Right atrium auricular region (tissue), 2 donors: ENCODE measurements around the gene APOBEC4. TPM values are rescaled to one million over a fixed set of nuclear protein-coding genes. Genes with fewer than 3 reads are reported as not detected.
"Not testable (repeated sequence)": the region's sequence is repeated elsewhere in the genome, so short reads cannot be mapped to it uniquely, and the experiment has no call there.

Experiments
- DNase-seq: peaks from one replicate; pipeline ENCODE4 v3.0.0-alpha.2; 2019; ENCODE audit warnings: low spot score
- H3K27ac ChIP-seq, 2 donors: fragments of 200-600 bp; sonication (generic); 1 replicate in 1 of 2; 2 replicates in 1 of 2; pipeline ENCODE4 v1.5.1; 2016 to 2019
- H3K27me3 ChIP-seq, 2 donors: fragments of 200-600 bp; sonication (generic); one replicate each; pipeline versions ENCODE4 v1.5.1 to v1.6.0; 2017 to 2019
- H3K36me3 ChIP-seq: fragments of 200-600 bp; sonication (generic); one replicate; pipeline ENCODE4 v1.5.1; 2016
- H3K4me1 ChIP-seq, 2 donors: fragments of 200-600 bp; sonication (generic); one replicate each; pipeline versions ENCODE4 v1.5.1 to v1.6.0; 2017 to 2019
- H3K4me3 ChIP-seq, 2 donors: fragments of 200-600 bp; sonication (generic); 1 replicate in 1 of 2; 2 replicates in 1 of 2; pipeline ENCODE4 v1.5.1; 2017 to 2019; ENCODE audit warnings: mild to moderate bottlenecking in 1 of 2, moderate library complexity in 1 of 2
- H3K9me3 ChIP-seq, 2 donors: fragments of 200-600 bp; sonication (generic); one replicate each; pipeline ENCODE4 v1.5.1; 2019
- CTCF ChIP-seq, 2 donors: fragments of 200-600 bp; sonication (generic); IDR thresholded peaks; one replicate each; pipeline ENCODE4 v1.5.1; 2019; ENCODE audit warnings: antibody characterized with exemption in 2 of 2
- total RNA-seq, 2 donors: library from RNA; depleted of rRNA; stranded (reverse); fragments of >200 nt; gene quantifications; one replicate each; pipeline ENCODE4 v1.1.0, GENCODE V29; 2016

Gene APOBEC4
- total RNA-seq, 2 donors from 2014 or later = not detected

- Histone ChIP-seq H3K36me3 (peaks cover 8% of the 10 kb centered on the region), H3K9me3 (no peaks in the 10 kb centered on the region), H3K4me1 (peaks cover 0 to 17% of the 10 kb centered on the region in 2 donors), H3K27ac (no peak overlapping the region), H3K27me3 (no peaks in the 10 kb centered on the region), H3K4me3 (no peak overlapping the region)
- DNase-seq = no peak
- no peak for TF ChIP-seq CTCF (IDR thresholded peaks at IDR 0.05)
Observed at GRCh38 chr1:183620311-183620710, 32.8 kb downstream of the APOBEC4 start.

- H3K4me1 ChIP-seq = peaks cover 0 to 16% of the 10 kb centered on the region in 2 donors
- no peak overlapping the region for H3K27ac ChIP-seq
- H3K4me3 ChIP-seq = no peak overlapping the region
- TF ChIP-seq CTCF (IDR thresholded peaks at IDR 0.05) = no peak
- no peaks in the 10 kb centered on the region for H3K27me3 ChIP-seq
- no peaks in the 10 kb centered on the region for H3K9me3 ChIP-seq
- no peak for DNase-seq
- H3K36me3 ChIP-seq = peaks cover 4% of the 10 kb centered on the region
Observed at GRCh38 chr1:183619781-183620180, 33.3 kb downstream of the APOBEC4 start.

GRCh38 chr1:183618202-183618601 lies 34.9 kb downstream of the APOBEC4 start:
- not testable (repeated sequence) for H3K9me3 ChIP-seq, H3K4me3 ChIP-seq, H3K36me3 ChIP-seq, H3K27me3 ChIP-seq, DNase-seq, H3K27ac ChIP-seq
- peaks cover 0 to 14% of the 10 kb centered on the region in 2 donors for H3K4me1 ChIP-seq

GRCh38 chr1:183612975-183613374 lies 40.1 kb downstream of the APOBEC4 start:
- not testable (repeated sequence) for H3K4me3 ChIP-seq, H3K9me3 ChIP-seq, H3K27ac ChIP-seq, DNase-seq, H3K36me3 ChIP-seq, H3K27me3 ChIP-seq
- peaks cover 0 to 27% of the 10 kb centered on the region in 2 donors for H3K4me1 ChIP-seq

- no peak overlapping the region for H3K27ac ChIP-seq
- TF ChIP-seq CTCF (IDR thresholded peaks at IDR 0.05) = no peak
- DNase-seq = no peak
- no peaks in the 10 kb centered on the region for H3K36me3 ChIP-seq
- no peaks in the 10 kb centered on the region for H3K27me3 ChIP-seq
- no peak overlapping the region for H3K4me3 ChIP-seq
- H3K9me3 ChIP-seq = no peaks in the 10 kb centered on the region
- H3K4me1 ChIP-seq = peaks cover 0 to 27% of the 10 kb centered on the region in 2 donors
Observed at GRCh38 chr1:183612407-183612806, 40.7 kb downstream of the APOBEC4 start.

- no peak for TF ChIP-seq CTCF (IDR thresholded peaks at IDR 0.05)
- no peaks in the 10 kb centered on the region for H3K9me3 ChIP-seq
- H3K27me3 ChIP-seq = no peaks in the 10 kb centered on the region
- H3K36me3 ChIP-seq = no peaks in the 10 kb centered on the region
- peaks cover 0 to 27% of the 10 kb centered on the region in 2 donors for H3K4me1 ChIP-seq
- DNase-seq = no peak
- no peak overlapping the region for H3K27ac ChIP-seq
- H3K4me3 ChIP-seq = no peak overlapping the region
Observed at GRCh38 chr1:183611021-183611420, 42.1 kb downstream of the APOBEC4 start.

- H3K27ac ChIP-seq = peak overlapping the region; percentile 69 to 73
- peaks cover 0 to 27% of the 10 kb centered on the region in 2 donors for H3K4me1 ChIP-seq
- H3K4me3 ChIP-seq = no peak overlapping the region
- no peaks in the 10 kb centered on the region for H3K9me3 ChIP-seq
- H3K27me3 ChIP-seq = no peaks in the 10 kb centered on the region
- no peak for DNase-seq
- no peaks in the 10 kb centered on the region for H3K36me3 ChIP-seq
- TF ChIP-seq CTCF (IDR thresholded peaks at IDR 0.05) = no peak
Observed at GRCh38 chr1:183609759-183610452, 43.2 kb downstream of the APOBEC4 start.
